HepG2 (cell line): ENCODE data around the gene NOP14.

Source experiments
- JUNB ChIP-seq: sonication (generic); formaldehyde crosslinking; IDR thresholded peaks from 2 replicates; pipeline ENCODE4 v1.8.0; 2022; ENCODE audit warnings: missing genetic modification reagents, mild to moderate bottlenecking, borderline replicate concordance
- KAT2B ChIP-seq: fragments of 150-350 bp; IDR thresholded peaks from 2 replicates; pipeline ENCODE4 v1.6.1; 2014; ENCODE audit warnings: low read depth, low read length, borderline replicate concordance
- POLR2AphosphoS5 ChIP-seq: IDR thresholded peaks from 2 replicates; pipeline ENCODE4 v1.6.1; 2012; ENCODE audit warnings: low read depth, low read length
- TF ChIP-seq, protein P1 (sequence below): sonication (generic); formaldehyde crosslinking; IDR thresholded peaks from 2 replicates; pipeline ENCODE4 v1.5.0; 2020; ENCODE audit warnings: mild to moderate bottlenecking, missing genetic modification reagents, moderate library complexity

- no peak for TF ChIP-seq KAT2B
- no peak for TF ChIP-seq JUNB (CRISPR knock-in tag)
- no peak for TF ChIP-seq POLR2AphosphoS5
- TF ChIP-seq, protein P1, sequence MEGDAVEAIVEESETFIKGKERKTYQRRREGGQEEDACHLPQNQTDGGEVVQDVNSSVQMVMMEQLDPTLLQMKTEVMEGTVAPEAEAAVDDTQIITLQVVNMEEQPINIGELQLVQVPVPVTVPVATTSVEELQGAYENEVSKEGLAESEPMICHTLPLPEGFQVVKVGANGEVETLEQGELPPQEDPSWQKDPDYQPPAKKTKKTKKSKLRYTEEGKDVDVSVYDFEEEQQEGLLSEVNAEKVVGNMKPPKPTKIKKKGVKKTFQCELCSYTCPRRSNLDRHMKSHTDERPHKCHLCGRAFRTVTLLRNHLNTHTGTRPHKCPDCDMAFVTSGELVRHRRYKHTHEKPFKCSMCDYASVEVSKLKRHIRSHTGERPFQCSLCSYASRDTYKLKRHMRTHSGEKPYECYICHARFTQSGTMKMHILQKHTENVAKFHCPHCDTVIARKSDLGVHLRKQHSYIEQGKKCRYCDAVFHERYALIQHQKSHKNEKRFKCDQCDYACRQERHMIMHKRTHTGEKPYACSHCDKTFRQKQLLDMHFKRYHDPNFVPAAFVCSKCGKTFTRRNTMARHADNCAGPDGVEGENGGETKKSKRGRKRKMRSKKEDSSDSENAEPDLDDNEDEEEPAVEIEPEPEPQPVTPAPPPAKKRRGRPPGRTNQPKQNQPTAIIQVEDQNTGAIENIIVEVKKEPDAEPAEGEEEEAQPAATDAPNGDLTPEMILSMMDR (CRISPR knock-in tag), result no peak
Observed at GRCh38 chr4:2944586-2945526, 18.4 kb downstream of the NOP14 start.
